ENCODE data around the gene ATP23. TPM values are rescaled to one million over a fixed set of nuclear protein-coding genes. Genes with fewer than 3 reads are reported as not detected.

Gene ATP23
- total and polyA plus RNA-seq, 2 donors (not counting 3 experiments of a cell fraction or from before 2014, with no cell fraction given) = 5.9 to 9.0 TPM

GRCh38 chr12:57996520-57996919, 55.2 kb downstream of the ATP23 start:
- no peaks in the 10 kb centered on the region for H3K9me3 ChIP-seq (replicated peaks; ENCODE audit: control insufficient read depth, insufficient read depth, low read length)
- no peaks in the 10 kb centered on the region for H3K36me3 ChIP-seq (ENCODE audit: control insufficient read depth in 2 of 2, extremely low read depth in 1 of 2, insufficient read depth in 2 of 2, low read length in 2 of 2)
- no peaks in the 10 kb centered on the region for H3K4me1 ChIP-seq (ENCODE audit: control insufficient read depth, extremely low read depth, insufficient read depth, low read length)
- ChIA-PET POLR2A (no interaction called here), CTCF (no interaction called here)
- no peak overlapping the region for H3K4me3 ChIP-seq (replicated peaks in 1 of 3; ENCODE audit: insufficient read depth in 1 of 3, low read depth in 1 of 3, low read length in 3 of 3)
- no TSS peak for BruUV-seq (replicated peaks)
- H2AFZ ChIP-seq (ENCODE audit: low read depth, low read length) = no peak overlapping the region
- FAIRE-seq (no peak), DNase-seq (ENCODE audit: low read depth, low spot score) (no peak)
- no peaks in the 10 kb centered on the region for H4K20me1 ChIP-seq (replicated peaks; ENCODE audit: control insufficient read depth, extremely low read depth, insufficient read depth, low read length)
- TF ChIP-seq EZH2 (IDR thresholded peaks at IDR 0.05; ENCODE audit: borderline replicate concordance, low read depth, low read length, severe bottlenecking) (no peak), CTCF (IDR thresholded peaks at IDR 0.05; ENCODE audit: extremely low read depth in 1 of 2, insufficient read depth in 1 of 2, low read depth in 1 of 2, low read length in 2 of 2) (no peak), MAX (IDR thresholded peaks at IDR 0.05; ENCODE audit: insufficient read depth, insufficient read length) (no peak), JUN (IDR thresholded peaks at IDR 0.05; ENCODE audit: borderline replicate concordance, insufficient read depth, insufficient read length, low read depth) (no peak), GATA2 (IDR thresholded peaks at IDR 0.05; ENCODE audit: insufficient read depth, insufficient read length, low read depth, low read length) (no peak), POLR2AphosphoS5 (IDR thresholded peaks at IDR 0.05; ENCODE audit: insufficient read depth, low read depth, low read length) (no peak)
- H3K79me2 ChIP-seq (ENCODE audit: control insufficient read depth, insufficient read depth, low read length) = no peaks in the 10 kb centered on the region
- no peak overlapping the region for H3K4me2 ChIP-seq (ENCODE audit: insufficient read depth, low read length)
- H3K27me3 ChIP-seq (ENCODE audit: control insufficient read depth in 2 of 2, insufficient read depth in 2 of 2, low read length in 2 of 2) = no peaks in the 10 kb centered on the region
- H3K9ac ChIP-seq (replicated peaks; ENCODE audit: extremely low read depth, insufficient read depth, low read length) = no peak overlapping the region
- intact Hi-C loops (cut with micrococcal nuclease) = no loop called here
- dilution Hi-C loops (cut with MboI; ENCODE audit: extremely low pct_ligation_motif_present, low sequenced_read_pairs) = no loop called here
- H3K27ac ChIP-seq (ENCODE audit: insufficient read depth, low read depth, low read length) = no peak overlapping the region
- no peaks in the 10 kb centered on the region for H3K9me1 ChIP-seq (replicated peaks; ENCODE audit: control insufficient read depth, extremely low read depth, insufficient read depth, low read length)

Data from endothelial cell of umbilical vein (primary cell).